AG04450 (cell line): ENCODE results near the gene IGF2BP3. TPM values are rescaled to one million over a fixed set of nuclear protein-coding genes. Genes with fewer than 3 reads are reported as not detected.

Experiments used
- CTCF ChIA-PET: fragments of 300-600, 350-600 bp; formaldehyde crosslinking; extraction: SDS; loops from one replicate; lab custom pipeline; 2022; ENCODE audit warnings: antibody characterized with exemption, inconsistent platforms; lab: Charles Lee
- POLR2A ChIA-PET: fragments of 350-600 bp; formaldehyde crosslinking; extraction: SDS; loops from one replicate; lab custom pipeline; 2021; ENCODE audit warnings: antibody characterized with exemption, inconsistent platforms; lab: Yijun Ruan, JAX
- DNase-seq: peaks from one replicate; pipeline ENCODE4 v3.0.0-alpha.2; 2011; ENCODE audit warnings: low read depth, low spot score
- H3K27ac ChIP-seq: one replicate; pipeline ENCODE4 v1.5.1; 2012; ENCODE audit warnings: low read depth, low read length, control low read depth
- H3K27me3 ChIP-seq: one replicate; pipeline ENCODE4 v1.6.0; 2012; ENCODE audit warnings: low read length; ENCODE audit not compliant: control insufficient read depth, insufficient read depth
- H3K4me3 ChIP-seq: 2 replicates; pipeline ENCODE4 v1.5.1; 2011; ENCODE audit warnings: mild to moderate bottlenecking, low read depth, low read length, control low read depth
- H3K9me3 ChIP-seq: 2 replicates; pipeline ENCODE4 v1.5.1; 2012; ENCODE audit warnings: low read length; ENCODE audit not compliant: control insufficient read depth, insufficient read depth
- polyA plus RNA-seq: library from polyadenylated mRNA; depleted of rRNA; stranded (reverse); fragments of >200 nt; gene quantifications from 2 replicates; pipeline ENCODE4 v1.2.3, GENCODE V29; 2011
- TF ChIP-seq, protein P1 (sequence below): IDR thresholded peaks from 2 replicates; pipeline ENCODE4 v1.5.1; 2011; ENCODE audit warnings: low read depth, low read length, control low read depth, inconsistent platforms

The IGF2BP3 gene
- polyA plus RNA-seq, 1 experiment = 98.2 TPM

- no peak overlapping the region for H3K27ac ChIP-seq
- CTCF ChIA-PET = interaction anchor here (0.6 to 1.5 kb wide), 5 partner anchors 11 to 205 kb away, joined by 3 to 7 read pairs (median 3); no protein-coding TSS in a partner anchor
Measured at GRCh38 chr7:23477962-23478866, 7.9 kb upstream of the IGF2BP3 start.

DNA sequence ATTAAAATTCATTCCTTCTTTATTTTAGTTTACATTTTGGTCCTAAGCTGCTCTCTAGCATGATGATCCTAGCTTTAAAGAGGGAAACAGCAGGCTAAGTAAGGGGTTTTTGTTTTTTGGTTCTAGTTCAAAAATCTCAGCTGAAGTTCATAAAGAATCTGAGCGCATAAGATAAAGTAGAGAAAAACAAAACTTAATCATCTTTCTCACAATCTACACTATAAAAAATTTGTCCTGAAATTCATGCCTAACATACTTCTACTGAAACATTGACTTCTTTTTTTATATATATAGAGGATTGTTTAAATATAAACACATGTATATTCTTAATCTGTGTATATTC lies 6.8 kb upstream of the IGF2BP3 start:
- Histone ChIP-seq H3K4me3 (no peak overlapping the region), H3K27me3 (no peaks in the 10 kb centered on the region), H3K9me3 (no peaks in the 10 kb centered on the region), H3K27ac (no peak overlapping the region)
- POLR2A ChIA-PET = no interaction called here
- DNase-seq = no peak
- TF ChIP-seq, protein P1, sequence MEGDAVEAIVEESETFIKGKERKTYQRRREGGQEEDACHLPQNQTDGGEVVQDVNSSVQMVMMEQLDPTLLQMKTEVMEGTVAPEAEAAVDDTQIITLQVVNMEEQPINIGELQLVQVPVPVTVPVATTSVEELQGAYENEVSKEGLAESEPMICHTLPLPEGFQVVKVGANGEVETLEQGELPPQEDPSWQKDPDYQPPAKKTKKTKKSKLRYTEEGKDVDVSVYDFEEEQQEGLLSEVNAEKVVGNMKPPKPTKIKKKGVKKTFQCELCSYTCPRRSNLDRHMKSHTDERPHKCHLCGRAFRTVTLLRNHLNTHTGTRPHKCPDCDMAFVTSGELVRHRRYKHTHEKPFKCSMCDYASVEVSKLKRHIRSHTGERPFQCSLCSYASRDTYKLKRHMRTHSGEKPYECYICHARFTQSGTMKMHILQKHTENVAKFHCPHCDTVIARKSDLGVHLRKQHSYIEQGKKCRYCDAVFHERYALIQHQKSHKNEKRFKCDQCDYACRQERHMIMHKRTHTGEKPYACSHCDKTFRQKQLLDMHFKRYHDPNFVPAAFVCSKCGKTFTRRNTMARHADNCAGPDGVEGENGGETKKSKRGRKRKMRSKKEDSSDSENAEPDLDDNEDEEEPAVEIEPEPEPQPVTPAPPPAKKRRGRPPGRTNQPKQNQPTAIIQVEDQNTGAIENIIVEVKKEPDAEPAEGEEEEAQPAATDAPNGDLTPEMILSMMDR = no peak
- CTCF ChIA-PET = interaction anchor here (0.7 to 0.9 kb wide), 3 partner anchors 13 to 215 kb away, joined by 3 to 4 read pairs (median 3); no protein-coding TSS in a partner anchor

More at GRCh38 chr7:23477962-23478866, 7.9 kb upstream of the IGF2BP3 start:
- POLR2A ChIA-PET = interaction anchor here (0.6 kb wide), 1 partner anchor 51 kb away, joined by 3 read pairs; no protein-coding TSS in a partner anchor
- Histone ChIP-seq H3K27me3 (no peaks in the 10 kb centered on the region), H3K9me3 (no peaks in the 10 kb centered on the region), H3K4me3 (no peak overlapping the region)
- TF ChIP-seq, protein P1 = no peak
- DNase-seq = no peak

DNA sequence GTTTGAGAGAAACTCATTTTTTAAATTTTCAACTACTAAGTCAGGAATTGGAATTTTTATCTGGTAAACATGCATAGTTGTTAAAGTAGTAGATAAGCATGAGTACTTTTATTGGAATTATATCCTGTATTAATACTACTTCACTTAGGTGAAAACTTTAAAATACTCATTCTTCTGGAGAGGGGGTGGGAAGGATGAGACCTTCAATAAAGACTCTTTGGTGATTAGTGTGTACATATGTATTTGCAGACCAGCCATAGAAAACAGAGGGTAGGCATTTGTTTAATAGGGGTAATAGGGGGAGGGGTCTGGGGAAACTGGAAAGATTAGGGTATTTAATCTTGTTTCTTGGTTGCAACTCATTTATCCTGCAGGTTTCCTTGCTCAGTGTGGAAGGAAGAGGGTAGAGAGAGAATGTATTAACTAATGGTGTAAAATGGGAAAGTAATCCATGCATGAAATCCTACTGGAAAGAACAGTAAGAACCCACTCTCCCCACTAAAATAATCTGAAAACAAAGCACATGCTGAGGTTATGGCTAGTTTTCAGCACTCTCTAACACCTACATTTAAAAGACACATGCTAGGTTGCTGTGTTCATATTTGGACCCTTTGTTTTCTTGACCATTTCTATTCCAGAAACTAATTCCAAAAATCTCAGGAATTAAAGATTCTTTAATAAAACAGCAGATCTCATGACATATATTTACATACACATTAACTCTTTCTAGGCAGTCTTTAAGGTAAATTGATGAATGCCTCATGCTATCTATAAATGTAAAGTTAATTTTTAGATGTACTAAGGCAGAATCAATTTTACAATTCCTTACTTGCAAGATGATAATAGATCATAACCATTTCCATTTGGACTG lies 6.2 kb upstream of the IGF2BP3 start:
- POLR2A ChIA-PET = no interaction called here
- CTCF ChIA-PET = interaction anchor here (0.7 kb wide), 1 partner anchor 214 kb away, joined by 3 read pairs; no protein-coding TSS in a partner anchor

DNA sequence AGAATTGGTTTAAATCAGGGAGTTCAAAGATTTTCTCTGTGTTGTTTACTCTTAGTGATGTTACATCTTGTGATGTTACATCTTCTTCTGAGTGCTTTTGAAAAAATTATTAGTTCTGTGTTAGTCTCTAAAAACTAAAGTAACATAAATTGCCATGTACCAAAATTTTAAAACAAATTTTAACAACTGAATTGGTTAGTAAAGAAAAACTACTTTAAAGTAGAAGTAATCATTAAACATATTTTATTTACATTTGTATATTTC lies 5.2 kb upstream of the IGF2BP3 start:
- Histone ChIP-seq H3K9me3 (no peaks in the 10 kb centered on the region), H3K4me3 (peak overlapping the region; percentile 82), H3K27me3 (no peaks in the 10 kb centered on the region), H3K27ac (no peak overlapping the region)
- TF ChIP-seq, protein P1 = no peak
- DNase-seq = no peak
- ChIA-PET CTCF (no interaction called here), POLR2A (no interaction called here)

More for the DNA sequence above, 6.2 kb upstream of the IGF2BP3 start:
- no peaks in the 10 kb centered on the region for H3K9me3 ChIP-seq
- TF ChIP-seq, protein P1 = no peak
- H3K27me3 ChIP-seq = no peaks in the 10 kb centered on the region
- H3K4me3 ChIP-seq = no peak overlapping the region
- no peak overlapping the region for H3K27ac ChIP-seq
- DNase-seq = no peak
